B cell (primary cell): ENCODE results near the gene ANKFN1.

Experiments used
- CTCF ChIP-seq: fragments of 200-600 bp; IDR thresholded peaks from one replicate; pipeline ENCODE4 v1.8.0; 2022; ENCODE audit warnings: antibody characterized with exemption, mild to moderate bottlenecking
- EZH2 ChIP-seq: IDR thresholded peaks from 2 replicates; pipeline ENCODE4 v1.6.1; 2012; ENCODE audit warnings: borderline replicate concordance, low read depth, mild to moderate bottlenecking, moderate library complexity, low read length; ENCODE audit not compliant: insufficient read depth, poor library complexity, severe bottlenecking

GRCh38 chr17:56171186-56171959 lies 18.1 kb downstream of the ANKFN1 start:
- TF ChIP-seq CTCF (no peak), EZH2 (no peak)
